SK-N-SH (cell line): ENCODE results near the gene TAOK3. TPM values are rescaled to one million over a fixed set of nuclear protein-coding genes. Genes with fewer than 3 reads are reported as not detected.

Experiments
- CTCF ChIA-PET: fragments of 300-600, 350-600 bp; formaldehyde crosslinking; extraction: SDS; loops from one replicate; lab custom pipeline; 2021; lab: Yijun Ruan, JAX
- POLR2A ChIA-PET: fragments of 350-600 bp; sonication (Branson Sonifier 250); formaldehyde crosslinking; extraction: SDS; loops from one replicate; lab custom pipeline; 2020; ENCODE audit warnings: antibody characterized with exemption, inconsistent platforms; lab: Yijun Ruan, JAX
- DNase-seq: peaks from one replicate; pipeline ENCODE4 v3.0.0; 2012
- H2AFZ ChIP-seq: fragments of 200-600 bp; sonication (generic); 2 replicates; pipeline ENCODE4 v1.8.1; 2016; ENCODE audit warnings: antibody characterized with exemption, mild to moderate bottlenecking, low read depth
- H3F3A ChIP-seq: fragments of 200-600 bp; sonication (generic); replicated peaks from 2 replicates; pipeline ENCODE3; 2016; ENCODE audit warnings: antibody characterized with exemption, mild to moderate bottlenecking; ENCODE audit not compliant: insufficient read depth
- H3K27ac ChIP-seq, 2 experiments: fragments of 200-500 bp in 1 of 2; fragments of 200-600 bp in 1 of 2; sonication (Bioruptor generic) in 1 of 2; sonication (generic), shearing (Covaris generic) in 1 of 2; 2 replicates each; pipeline versions ENCODE4 v1.5.1 to v1.6.1; 2014 to 2016; ENCODE audit warnings: low read depth in 2 of 2, inconsistent platforms in 1 of 2, low read length in 1 of 2, mild to moderate bottlenecking in 1 of 2, mixed read lengths in 1 of 2
- H3K27me3 ChIP-seq: fragments of 200-600 bp; sonication (generic), shearing (Covaris generic); 2 replicates; pipeline ENCODE4 v1.6.1; 2016; ENCODE audit warnings: mixed run types; ENCODE audit not compliant: insufficient read depth
- H3K36me3 ChIP-seq, 2 experiments: fragments of 200-500 bp in 1 of 2; fragments of 200-600 bp in 1 of 2; sonication (Bioruptor generic) in 1 of 2; sonication (generic) in 1 of 2; replicated peaks in 1 of 2; 2 replicates each; pipeline versions ENCODE3 to v1.5.1; 2014 to 2016; ENCODE audit warnings: low read length in 1 of 2, mild to moderate bottlenecking in 1 of 2; ENCODE audit not compliant: insufficient read depth in 2 of 2, control insufficient read depth in 1 of 2
- H3K4me1 ChIP-seq, 2 experiments: fragments of 200-500 bp in 1 of 2; fragments of 200-600 bp in 1 of 2; sonication (Bioruptor generic) in 1 of 2; sonication (generic), shearing (Covaris generic) in 1 of 2; 2 replicates each; pipeline versions ENCODE4 v1.5.1 to v1.6.1; 2014 to 2016; ENCODE audit warnings: low read depth in 1 of 2, low read length in 1 of 2, mixed run types in 1 of 2; ENCODE audit not compliant: insufficient read depth in 2 of 2, control insufficient read depth in 1 of 2
- H3K4me2 ChIP-seq: fragments of 200-600 bp; sonication (generic), shearing (Covaris generic); 2 replicates; pipeline ENCODE4 v1.6.1; 2017; ENCODE audit warnings: mixed run types
- H3K4me3 ChIP-seq, 2 experiments: fragments of 200-500 bp in 1 of 2; fragments of 200-600 bp in 1 of 2; sonication (Bioruptor generic) in 1 of 2; sonication (generic), shearing (Covaris generic) in 1 of 2; 2 replicates each; pipeline versions ENCODE4 v1.5.1 to v1.8.1; 2014 to 2016; ENCODE audit warnings: low read depth in 2 of 2, inconsistent platforms in 1 of 2, low read length in 1 of 2, mild to moderate bottlenecking in 1 of 2, mixed read lengths in 1 of 2, moderate library complexity in 1 of 2
- H3K79me2 ChIP-seq: fragments of 200-600 bp; sonication (generic); 2 replicates; pipeline ENCODE4 v1.8.1; 2017; ENCODE audit warnings: mild to moderate bottlenecking; ENCODE audit not compliant: insufficient read depth
- H3K9ac ChIP-seq: fragments of 200-600 bp; sonication (generic); 2 replicates; pipeline ENCODE4 v1.6.1; 2017; ENCODE audit warnings: mixed run types
- H3K9me2 ChIP-seq: fragments of 200-600 bp; sonication (generic); 2 replicates; pipeline ENCODE4 v1.6.1; 2017; ENCODE audit warnings: mixed run types
- H3K9me3 ChIP-seq: fragments of 200-600 bp; sonication (generic); 2 replicates; pipeline ENCODE4 v1.6.1; 2017; ENCODE audit warnings: mixed run types, mild to moderate bottlenecking, moderate library complexity
- H4K20me1 ChIP-seq: fragments of 200-600 bp; sonication (generic); 2 replicates; pipeline ENCODE4 v1.6.1; 2017; ENCODE audit warnings: mild to moderate bottlenecking, mixed run types; ENCODE audit not compliant: insufficient read depth
- CHD2 ChIP-seq: fragments of 150-350 bp; IDR thresholded peaks from 2 replicates; pipeline ENCODE4 v1.6.1; 2018; ENCODE audit warnings: low read length; ENCODE audit not compliant: partially characterized antibody
- EP300 ChIP-seq, 2 experiments: IDR thresholded peaks; 2 replicates each; pipeline versions ENCODE4 v1.4.0 to v1.6.1; 2012; ENCODE audit warnings: borderline replicate concordance in 1 of 2, low read depth in 1 of 2, low read length in 1 of 2
- EZH2phosphoT487 ChIP-seq: fragments of 200-600 bp; sonication (generic); IDR thresholded peaks from 2 replicates; pipeline ENCODE4 v1.6.1; 2017; ENCODE audit warnings: low read depth, mixed run types, mild to moderate bottlenecking, antibody characterized with exemption, moderate library complexity, borderline replicate concordance
- GABPA ChIP-seq: IDR thresholded peaks from 2 replicates; pipeline ENCODE4 v1.4.0; 2012; ENCODE audit warnings: low read depth, mild to moderate bottlenecking
- GATA2 ChIP-seq: sonication (generic); formaldehyde crosslinking; IDR thresholded peaks from 2 replicates; pipeline ENCODE4 v1.5.0; 2020; ENCODE audit warnings: mild to moderate bottlenecking, missing genetic modification reagents
- IRF3 ChIP-seq: fragments of 150-350 bp; IDR thresholded peaks from 2 replicates; pipeline ENCODE4 v1.6.1; 2016; ENCODE audit warnings: mild to moderate bottlenecking, low read depth, low read length
- MAX ChIP-seq: IDR thresholded peaks from 2 replicates; pipeline ENCODE4 v1.4.0; 2012; ENCODE audit warnings: low read depth
- MEF2A ChIP-seq: IDR thresholded peaks from 2 replicates; pipeline ENCODE4 v1.4.0; 2012; ENCODE audit warnings: low read depth, borderline replicate concordance
- MXI1 ChIP-seq: IDR thresholded peaks from 2 replicates; pipeline ENCODE4 v1.6.1; 2012; ENCODE audit warnings: mild to moderate bottlenecking, low read depth, low read length, improper control_type of control experiment
- NFIC ChIP-seq: IDR thresholded peaks from 2 replicates; pipeline ENCODE4 v1.4.0; 2012; ENCODE audit warnings: borderline replicate concordance
- NRF1 ChIP-seq: IDR thresholded peaks from 2 replicates; pipeline ENCODE4 v1.6.1; 2012; ENCODE audit warnings: low read depth, mild to moderate bottlenecking, low read length
- POLR2AphosphoS5 ChIP-seq: IDR thresholded peaks from 2 replicates; pipeline ENCODE4 v1.6.1; 2012; ENCODE audit warnings: low read depth, low read length
- RAD21 ChIP-seq: IDR thresholded peaks from 2 replicates; pipeline ENCODE4 v1.6.1; 2012; ENCODE audit warnings: mild to moderate bottlenecking, low read length
- SIN3A ChIP-seq: IDR thresholded peaks from 2 replicates; pipeline ENCODE4 v1.6.1; 2012; ENCODE audit warnings: low read depth, mild to moderate bottlenecking, low read length, moderate library complexity, borderline replicate concordance
- TAF1 ChIP-seq: IDR thresholded peaks from 2 replicates; pipeline ENCODE4 v1.6.1; 2012; ENCODE audit warnings: low read depth, mild to moderate bottlenecking, low read length, moderate library complexity, borderline replicate concordance
- TEAD4 ChIP-seq: IDR thresholded peaks from 2 replicates; pipeline ENCODE4 v1.4.0; 2012; ENCODE audit warnings: mild to moderate bottlenecking, borderline replicate concordance; ENCODE audit not compliant: insufficient read depth
- YY1 ChIP-seq: IDR thresholded peaks from 2 replicates; pipeline ENCODE4 v1.4.0; 2012; ENCODE audit warnings: low read depth, mild to moderate bottlenecking
- ZBTB33 ChIP-seq: IDR thresholded peaks from 2 replicates; pipeline ENCODE4 v1.4.0; 2012; ENCODE audit warnings: low read depth, borderline replicate concordance
- WGBS: methylation state at CpG from one replicate; pipeline ENCODE4 v1.1.6; 2017; ENCODE audit warnings: low lambda C conversion rate; 5-methylcytosine and 5-hydroxymethylcytosine counted together
- polyA plus RNA-seq, 3 experiments: library from polyadenylated mRNA; depleted of rRNA; stranded (reverse); fragments of >200 nt; gene quantifications; 2 replicates each; pipeline ENCODE4 v1.2.3, GENCODE V29; 2012

TAOK3 gene
- polyA plus RNA-seq, 1 of the 3 experiments (the other 2 are of a cell fraction), result 18.1 TPM

GRCh38 chr12:118325081-118325480 is 47.6 kb downstream of the TAOK3 start:
- Histone ChIP-seq H3K9me2 (no peaks in the 10 kb centered on the region), H3K27me3 (no peaks in the 10 kb centered on the region), H3K4me3 (no peak overlapping the region), H4K20me1 (no peaks in the 10 kb centered on the region), H3K79me2 (peaks cover 21% of the 10 kb centered on the region), H3K9ac (no peak overlapping the region), H3K4me1 (peaks cover 22 to 41% of the 10 kb centered on the region in 2 experiments), H3K27ac (no peak overlapping the region), H3K36me3 (peaks cover 0 to 9% of the 10 kb centered on the region in 2 experiments), H3K9me3 (no peaks in the 10 kb centered on the region), H3F3A (peaks cover 29% of the 10 kb centered on the region), H2AFZ (no peak overlapping the region), H3K4me2 (no peak overlapping the region)
- DNase-seq, result no peak
- ChIA-PET POLR2A (no interaction called here), CTCF (no interaction called here)
- TF ChIP-seq GATA2 (CRISPR knock-in tag) (no peak), POLR2AphosphoS5 (no peak), TEAD4 (no peak), MXI1 (no peak), EP300 (IDR thresholded peaks at IDR 0.05; ENCODE audit: borderline replicate concordance in 1 of 2, low read depth in 1 of 2, low read length in 1 of 2) (no peak), ZBTB33 (no peak), TAF1 (no peak), EZH2phosphoT487 (no peak), IRF3 (no peak), GABPA (no peak), CHD2 (no peak), RAD21 (no peak), SIN3A (no peak), MEF2A (no peak), NFIC (no peak), NRF1 (no peak), YY1 (no peak), MAX (no peak)
- 93% methylated on average over 2 of the region's 2 CpGs for WGBS
